Fibroblast of lung (primary cell): ENCODE data around the gene RGS12.

Experiments
- EZH2 ChIP-seq: IDR thresholded peaks from 2 replicates; pipeline ENCODE4 v1.5.1; 2012; ENCODE audit warnings: low read length, control low read depth, mild to moderate bottlenecking; ENCODE audit errors: missing control alignments
- TF ChIP-seq, protein P1 (sequence below), 2 donors: IDR thresholded peaks in 1 of 2; conservative IDR thresholded peaks in 1 of 2; 1 replicate in 1 of 2; 2 replicates in 1 of 2; pipeline ENCODE4 v1.5.1; 2011 to 2012; ENCODE audit warnings: low read length in 2 of 2, control low read depth in 1 of 2, inconsistent platforms in 1 of 2, low read depth in 1 of 2, mild to moderate bottlenecking in 1 of 2

DNA sequence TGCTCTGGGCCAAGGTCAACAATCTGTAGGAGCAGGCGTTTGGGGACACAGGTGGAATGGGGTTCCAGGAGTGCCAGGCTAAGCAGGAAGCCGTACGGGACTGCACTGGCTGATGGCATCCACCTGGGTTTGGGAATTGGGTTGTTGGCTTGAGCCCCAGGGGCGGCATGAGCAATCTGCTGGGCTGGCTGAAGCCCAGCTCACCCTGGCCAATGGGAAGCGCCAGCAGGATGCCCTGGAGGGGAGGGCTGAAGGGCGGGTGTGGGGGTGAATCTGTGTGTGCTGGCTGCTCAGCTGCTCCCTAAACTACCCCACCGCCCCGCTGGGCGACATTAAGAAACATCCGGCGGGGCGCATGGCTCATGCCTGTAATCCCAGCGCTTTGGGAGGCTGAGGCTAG, 8.9 kb upstream of the RGS12 start:
- TF ChIP-seq EZH2, result no peak
- TF ChIP-seq, protein P1, sequence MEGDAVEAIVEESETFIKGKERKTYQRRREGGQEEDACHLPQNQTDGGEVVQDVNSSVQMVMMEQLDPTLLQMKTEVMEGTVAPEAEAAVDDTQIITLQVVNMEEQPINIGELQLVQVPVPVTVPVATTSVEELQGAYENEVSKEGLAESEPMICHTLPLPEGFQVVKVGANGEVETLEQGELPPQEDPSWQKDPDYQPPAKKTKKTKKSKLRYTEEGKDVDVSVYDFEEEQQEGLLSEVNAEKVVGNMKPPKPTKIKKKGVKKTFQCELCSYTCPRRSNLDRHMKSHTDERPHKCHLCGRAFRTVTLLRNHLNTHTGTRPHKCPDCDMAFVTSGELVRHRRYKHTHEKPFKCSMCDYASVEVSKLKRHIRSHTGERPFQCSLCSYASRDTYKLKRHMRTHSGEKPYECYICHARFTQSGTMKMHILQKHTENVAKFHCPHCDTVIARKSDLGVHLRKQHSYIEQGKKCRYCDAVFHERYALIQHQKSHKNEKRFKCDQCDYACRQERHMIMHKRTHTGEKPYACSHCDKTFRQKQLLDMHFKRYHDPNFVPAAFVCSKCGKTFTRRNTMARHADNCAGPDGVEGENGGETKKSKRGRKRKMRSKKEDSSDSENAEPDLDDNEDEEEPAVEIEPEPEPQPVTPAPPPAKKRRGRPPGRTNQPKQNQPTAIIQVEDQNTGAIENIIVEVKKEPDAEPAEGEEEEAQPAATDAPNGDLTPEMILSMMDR (conservative IDR thresholded peaks at IDR 0.05 in 1 of 2, IDR thresholded peaks at IDR 0.05 in 1 of 2; ENCODE audit: low read depth in 1 of 2, low read length in 2 of 2), result no peak
